Heart left ventricle (tissue), 16 donors: ENCODE measurements around the gene CD9. TPM values are rescaled to one million over a fixed set of nuclear protein-coding genes. Genes with fewer than 3 reads are reported as not detected.

Source experiments
- ATAC-seq, 4 donors: fragments of 200-7000 bp; cut with Tn5 transposase; one replicate each; pipeline ENCODE4 v1.9.1; 2020 to 2022; ENCODE audit warnings: moderate library complexity in 4 of 4, mild to moderate bottlenecking in 3 of 4, moderate number of reproducible peaks in 1 of 4
- DNase-seq, 5 donors: peaks; one replicate each; pipeline ENCODE4 v3.0.0-alpha.2; 2020
- H3K27ac ChIP-seq, 12 donors: fragments of 200-600 bp; sonication (generic) in 4 of 12; one replicate each; pipeline versions ENCODE4 v1.5.0 to v1.8.0; 2016 to 2022; ENCODE audit warnings: mild to moderate bottlenecking in 2 of 12
- H3K27me3 ChIP-seq, 9 donors: fragments of 200-600 bp; sonication (generic) in 2 of 9; one replicate each; pipeline versions ENCODE4 v1.5.1 to v1.8.0; 2016 to 2022; ENCODE audit warnings: mild to moderate bottlenecking in 3 of 9
- H3K36me3 ChIP-seq, 9 donors: fragments of 200-600 bp; sonication (generic) in 2 of 9; one replicate each; pipeline versions ENCODE4 v1.5.0 to v1.8.0; 2018 to 2022; ENCODE audit warnings: mild to moderate bottlenecking in 2 of 9
- H3K4me1 ChIP-seq, 12 donors: fragments of 200-600 bp; sonication (generic) in 4 of 12; one replicate each; pipeline versions ENCODE4 v1.5.0 to v1.8.0; 2016 to 2022; ENCODE audit warnings: mild to moderate bottlenecking in 3 of 12
- H3K4me3 ChIP-seq, 12 donors: fragments of 200-600 bp; sonication (generic) in 4 of 12; one replicate each; pipeline versions ENCODE4 v1.5.0 to v1.8.0; 2017 to 2022; ENCODE audit warnings: mild to moderate bottlenecking in 9 of 12, moderate library complexity in 4 of 12
- H3K9me3 ChIP-seq, 12 donors: fragments of 200-600 bp; sonication (generic) in 4 of 12; one replicate each; pipeline versions ENCODE4 v1.5.0 to v1.8.0; 2016 to 2022; ENCODE audit warnings: mild to moderate bottlenecking in 1 of 12
- POLR2A ChIP-seq, 2 donors: fragments of 450-650 bp; IDR thresholded peaks; one replicate each; pipeline ENCODE4 v1.6.1; 2017; ENCODE audit warnings: antibody characterized with exemption in 2 of 2, mild to moderate bottlenecking in 2 of 2, moderate library complexity in 2 of 2
- WGBS, 4 donors: extraction: QIAGEN DNeasy Blood & Tissue Kit in 2 of 4; methylation state at CpG; one replicate each; pipeline versions ENCODE4 v1.1.5 to v1.1.7; 2013 to 2018; 5-methylcytosine and 5-hydroxymethylcytosine counted together
- intact Hi-C, 10 donors: fragments of 100-400 bp; cut with DNase I; formaldehyde crosslinking; loops; one replicate each; pipeline versions ENCODE4 v1.11.1 to v1.14.2; 2022
- polyA plus RNA-seq, 2 donors: library from polyadenylated mRNA; stranded (reverse); fragments of 200-250 nt; gene quantifications; one replicate each; pipeline ENCODE4 v1.2.3, GENCODE V29; 2013
- total RNA-seq, 9 donors: library from RNA; depleted of rRNA in 2 of 9; stranded (reverse); fragments of >200 nt in 2 of 9; fragmentation: NEBNext Ultra II Directional in 3 of 9; extraction: Animal tissue kit (Norgen Biotek cat#: 25700) in 3 of 9; gene quantifications; one replicate each; pipeline versions ENCODE4 v1.1.0 to v1.2.4, GENCODE V29; 2016 to 2023
- TF ChIP-seq, protein P1 (sequence below), 12 donors: fragments of 200-600 bp; sonication (generic) in 4 of 12; IDR thresholded peaks; one replicate each; pipeline versions ENCODE4 v1.5.0 to v1.8.0; 2018 to 2022; ENCODE audit warnings: antibody characterized with exemption in 12 of 12, mild to moderate bottlenecking in 5 of 12
- donor health status: ischemic (EF 13 %, LVEDD 7.1; RV severe dilation, severe dysfunction).
- donor health status: healthy with polysubstance abuse.
- donor health status: DM: no; HTN: yes; CAD: no.
- donor health status: DM: no; HTN: no; CAD: no.
- donor health status: ischemic (EF 25% LVEDD 6.9; RV normal size, moderate dysfunction).
- donor health status: ischemic (EF 25% LVEDD 5.7; RV mildly dilated, moderate dysfunction).
- donor health status: healthy.
- donor health status: DM: yes; HTN: yes; CAD: no.
- donor health status: ischemic (EF 35%, LVEDD 5.7; RV mildly dilated, moderate dysfunction).
- donor health status: nonischemic (EF 11% LVEDD 7.7; RV severe dilation, severe dysfunction).
- donor health status: DM: yes; HTN: yes; CAD: no.
- donor health status: PGD.
- donor health status: ischemic (EF 29% LVEDD 5.4; RV normal size, mild dysfunction).
- donor health status: nonischemic (EF 23%, LVEDD 6.1; RV moderate dilation, normal function).

CD9 gene
- total and polyA plus RNA-seq, 11 donors = 29.9 to 96.1 (median 56.4) TPM

GRCh38 chr12:6269986-6270385, 69.8 kb downstream of the CD9 start:
- intact Hi-C loops = loop anchor here in 2 of 10 donors (5.0 kb wide), 2 partner anchors 33 to 38 kb away; no protein-coding TSS in a partner anchor
- Histone ChIP-seq H3K27ac (no peak overlapping the region), H3K36me3 (no peaks in the 10 kb centered on the region), H3K27me3 (no peaks in the 10 kb centered on the region), H3K4me1 (peaks cover 0 to 27% (median 12%) of the 10 kb centered on the region in 12 donors), H3K9me3 (no peaks in the 10 kb centered on the region), H3K4me3 (no peak overlapping the region)
- TF ChIP-seq, protein P1, sequence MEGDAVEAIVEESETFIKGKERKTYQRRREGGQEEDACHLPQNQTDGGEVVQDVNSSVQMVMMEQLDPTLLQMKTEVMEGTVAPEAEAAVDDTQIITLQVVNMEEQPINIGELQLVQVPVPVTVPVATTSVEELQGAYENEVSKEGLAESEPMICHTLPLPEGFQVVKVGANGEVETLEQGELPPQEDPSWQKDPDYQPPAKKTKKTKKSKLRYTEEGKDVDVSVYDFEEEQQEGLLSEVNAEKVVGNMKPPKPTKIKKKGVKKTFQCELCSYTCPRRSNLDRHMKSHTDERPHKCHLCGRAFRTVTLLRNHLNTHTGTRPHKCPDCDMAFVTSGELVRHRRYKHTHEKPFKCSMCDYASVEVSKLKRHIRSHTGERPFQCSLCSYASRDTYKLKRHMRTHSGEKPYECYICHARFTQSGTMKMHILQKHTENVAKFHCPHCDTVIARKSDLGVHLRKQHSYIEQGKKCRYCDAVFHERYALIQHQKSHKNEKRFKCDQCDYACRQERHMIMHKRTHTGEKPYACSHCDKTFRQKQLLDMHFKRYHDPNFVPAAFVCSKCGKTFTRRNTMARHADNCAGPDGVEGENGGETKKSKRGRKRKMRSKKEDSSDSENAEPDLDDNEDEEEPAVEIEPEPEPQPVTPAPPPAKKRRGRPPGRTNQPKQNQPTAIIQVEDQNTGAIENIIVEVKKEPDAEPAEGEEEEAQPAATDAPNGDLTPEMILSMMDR (IDR thresholded peaks at IDR 0.05) = no peak
- no peak for TF ChIP-seq POLR2A (IDR thresholded peaks at IDR 0.05)
- no peak for ATAC-seq
- 94 to 98% (median 97%) methylated on average over 16 of the region's 16 CpGs for WGBS, 4 donors
- DNase-seq = peak in 1 of 5 donors; percentile 38

- H3K4me3 ChIP-seq = no peak overlapping the region
- no peaks in the 10 kb centered on the region for H3K9me3 ChIP-seq
- H3K36me3 ChIP-seq = no peaks in the 10 kb centered on the region
- DNase-seq (no peak), ATAC-seq (no peak)
- TF ChIP-seq POLR2A (IDR thresholded peaks at IDR 0.05) = no peak
- TF ChIP-seq, protein P1 (IDR thresholded peaks at IDR 0.05) = no peak
- no peaks in the 10 kb centered on the region for H3K27me3 ChIP-seq
- intact Hi-C loops = loop anchor here in 2 of 10 donors (5.0 kb wide), 2 partner anchors 34 to 39 kb away; no protein-coding TSS in a partner anchor
- H3K4me1 ChIP-seq = peaks cover 0 to 27% (median 12%) of the 10 kb centered on the region in 12 donors
- H3K27ac ChIP-seq = no peak overlapping the region
- WGBS, 4 donors = 90 to 96% (median 94%) methylated on average over 8 of the region's 8 CpGs
Observed at GRCh38 chr12:6271281-6271680, 71.1 kb downstream of the CD9 start.

DNA sequence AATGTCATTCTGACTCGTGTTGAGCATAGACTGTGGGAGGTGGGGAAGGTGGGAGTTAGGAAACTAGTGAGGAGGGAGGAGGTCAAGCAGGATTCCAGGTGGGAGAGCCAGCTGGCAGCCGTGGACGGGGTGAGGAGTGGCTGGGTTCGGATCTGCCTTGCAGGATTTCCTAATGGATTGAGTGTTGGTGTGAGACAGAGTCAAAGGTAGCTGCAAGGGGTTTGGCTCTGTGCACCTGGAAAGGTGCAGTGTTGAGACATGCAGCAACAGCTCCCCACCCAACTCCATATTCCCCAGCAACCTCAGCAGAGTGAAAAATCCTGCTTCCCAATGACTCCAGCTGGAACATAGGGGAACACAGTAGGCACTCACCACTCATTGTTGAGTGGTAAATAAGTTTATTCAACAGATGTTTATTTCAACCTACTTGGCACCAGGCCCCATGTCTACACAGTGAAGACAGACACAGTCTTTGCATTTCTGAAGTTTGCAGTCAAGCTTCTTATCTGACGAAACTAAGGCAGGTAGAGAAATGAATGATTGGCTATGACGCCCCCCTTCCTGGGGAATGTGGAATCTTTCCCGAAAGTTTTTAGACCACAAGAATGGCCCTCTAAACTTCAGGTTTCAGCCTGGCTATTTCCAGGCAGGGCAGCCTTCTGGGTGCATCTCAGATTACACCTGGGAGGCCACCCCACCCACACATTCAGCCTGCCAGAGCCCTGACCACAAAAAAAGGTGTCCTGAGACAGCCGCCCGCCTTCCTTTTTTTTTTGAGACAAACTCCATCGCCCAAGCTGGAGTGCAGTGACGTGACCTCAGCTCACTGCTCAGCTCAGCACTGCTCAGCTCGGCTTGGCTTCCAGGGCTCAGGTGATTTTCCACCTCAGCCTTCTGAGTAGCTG, 72.4 kb downstream of the CD9 start:
- ATAC-seq = no peak
- no peak overlapping the region for H3K27ac ChIP-seq

DNA sequence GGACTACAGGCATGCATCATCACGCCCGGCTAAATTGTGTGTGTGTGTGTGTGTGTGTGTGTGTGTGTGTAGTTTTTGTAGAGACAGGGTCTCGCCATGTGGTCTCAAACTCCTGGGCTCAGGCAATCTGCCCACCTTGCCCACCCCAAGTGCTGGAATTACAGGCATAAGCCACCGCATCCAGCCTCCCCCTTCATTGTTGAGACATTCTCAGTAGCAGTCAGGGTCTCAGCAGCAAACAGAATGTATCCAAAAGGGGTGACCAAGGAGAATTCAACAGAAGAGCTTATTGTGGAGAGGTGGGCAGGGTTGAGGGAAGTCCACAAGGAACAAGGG, 73.0 kb downstream of the CD9 start:
- intact Hi-C loops = loop anchor here in 2 of 10 donors (5.0 kb wide), 2 partner anchors 36 to 41 kb away; no protein-coding TSS in a partner anchor
- TF ChIP-seq, protein P1 (IDR thresholded peaks at IDR 0.05) = no peak
- TF ChIP-seq POLR2A (IDR thresholded peaks at IDR 0.05) = no peak
- WGBS, 4 donors = 83 to 92% (median 89%) methylated on average over 4 of the region's 4 CpGs
- Histone ChIP-seq H3K36me3 (no peaks in the 10 kb centered on the region), H3K9me3 (no peaks in the 10 kb centered on the region), H3K27ac (peak overlapping the region in 8 of 12 donors; percentile 5 to 83 (median 58)), H3K4me3 (no peak overlapping the region), H3K27me3 (no peaks in the 10 kb centered on the region), H3K4me1 (peaks cover 0 to 34% (median 17%) of the 10 kb centered on the region in 12 donors)
- DNase-seq = no peak
- ATAC-seq = no peak

More for the DNA sequence above, 72.4 kb downstream of the CD9 start:
- H3K27me3 ChIP-seq = no peaks in the 10 kb centered on the region
- WGBS, 4 donors = 77 to 84% (median 80%) methylated on average over 12 of the region's 12 CpGs
- no peaks in the 10 kb centered on the region for H3K36me3 ChIP-seq
- H3K4me1 ChIP-seq = peaks cover 0 to 28% (median 12%) of the 10 kb centered on the region in 12 donors
- TF ChIP-seq, protein P1 (IDR thresholded peaks at IDR 0.05) = no peak
- TF ChIP-seq POLR2A (IDR thresholded peaks at IDR 0.05) = no peak
- H3K9me3 ChIP-seq = no peaks in the 10 kb centered on the region
- intact Hi-C loops = loop anchor here in 2 of 10 donors (5.0 kb wide), 2 partner anchors 35 to 40 kb away; no protein-coding TSS in a partner anchor
- DNase-seq = no peak
- H3K4me3 ChIP-seq = no peak overlapping the region
